ENCODE measurements around the gene IL22.

The IL22 gene

DNA sequence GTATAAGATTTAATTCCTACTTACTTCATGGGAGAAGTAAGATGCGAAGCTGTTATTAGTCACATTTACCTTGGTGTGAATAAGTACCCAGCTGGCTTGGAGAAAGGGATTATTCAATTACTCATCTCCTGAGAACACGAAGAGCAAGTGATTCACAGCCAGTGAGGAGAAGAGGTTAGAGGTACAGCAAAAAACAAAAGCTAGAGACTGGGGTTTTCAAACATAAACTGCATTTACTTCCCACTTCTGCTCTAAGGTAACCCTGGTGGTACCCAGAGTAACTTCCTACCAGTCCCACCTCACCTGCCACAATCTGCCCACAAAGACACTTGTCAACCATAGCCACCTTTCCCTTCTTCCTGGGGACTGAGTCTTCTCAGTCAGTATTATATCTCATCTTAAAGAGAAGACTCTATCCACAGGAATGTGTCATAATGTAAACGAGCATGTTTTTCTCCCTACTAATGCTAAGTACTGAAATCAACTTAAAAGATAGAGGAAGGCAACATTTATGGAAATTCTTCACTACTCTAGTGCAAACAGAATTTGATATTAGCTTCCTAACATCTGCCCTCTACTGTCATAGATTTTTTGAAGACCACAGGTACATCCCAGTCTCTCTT, 6.0 kb upstream of the IL22 start:
- DNase-seq (ENCODE audit: low read depth) = no peak
- no peak overlapping the region for H3K4me3 ChIP-seq (ENCODE audit: low read depth, low read length)
- TF ChIP-seq, protein P1, sequence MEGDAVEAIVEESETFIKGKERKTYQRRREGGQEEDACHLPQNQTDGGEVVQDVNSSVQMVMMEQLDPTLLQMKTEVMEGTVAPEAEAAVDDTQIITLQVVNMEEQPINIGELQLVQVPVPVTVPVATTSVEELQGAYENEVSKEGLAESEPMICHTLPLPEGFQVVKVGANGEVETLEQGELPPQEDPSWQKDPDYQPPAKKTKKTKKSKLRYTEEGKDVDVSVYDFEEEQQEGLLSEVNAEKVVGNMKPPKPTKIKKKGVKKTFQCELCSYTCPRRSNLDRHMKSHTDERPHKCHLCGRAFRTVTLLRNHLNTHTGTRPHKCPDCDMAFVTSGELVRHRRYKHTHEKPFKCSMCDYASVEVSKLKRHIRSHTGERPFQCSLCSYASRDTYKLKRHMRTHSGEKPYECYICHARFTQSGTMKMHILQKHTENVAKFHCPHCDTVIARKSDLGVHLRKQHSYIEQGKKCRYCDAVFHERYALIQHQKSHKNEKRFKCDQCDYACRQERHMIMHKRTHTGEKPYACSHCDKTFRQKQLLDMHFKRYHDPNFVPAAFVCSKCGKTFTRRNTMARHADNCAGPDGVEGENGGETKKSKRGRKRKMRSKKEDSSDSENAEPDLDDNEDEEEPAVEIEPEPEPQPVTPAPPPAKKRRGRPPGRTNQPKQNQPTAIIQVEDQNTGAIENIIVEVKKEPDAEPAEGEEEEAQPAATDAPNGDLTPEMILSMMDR (IDR thresholded peaks at IDR 0.05; ENCODE audit: control insufficient read depth, extremely low read depth, insufficient read depth) = no peak

DNA sequence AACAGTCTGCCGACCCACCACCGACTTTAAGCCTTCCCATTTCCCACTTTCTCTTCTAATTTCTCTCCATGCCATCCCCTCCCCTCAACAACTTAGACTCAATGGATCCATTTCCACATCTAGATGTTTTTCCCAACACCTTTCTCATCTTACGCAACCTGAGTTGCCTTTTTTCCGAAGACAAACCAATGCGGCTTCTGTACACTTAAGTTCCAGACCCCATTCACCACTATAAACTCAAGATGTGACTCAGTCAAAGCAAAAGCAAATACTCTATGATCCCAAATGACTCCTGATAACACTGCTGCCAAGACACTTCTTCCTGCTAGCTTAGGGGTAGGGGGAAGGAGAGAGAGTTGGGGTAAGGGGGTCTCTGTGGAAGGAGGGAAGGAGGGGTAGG, 1.3 kb downstream of the IL22 start:
- H3K4me3 ChIP-seq (ENCODE audit: low read depth, low read length) = no peak overlapping the region
- TF ChIP-seq, protein P1 (IDR thresholded peaks at IDR 0.05; ENCODE audit: control insufficient read depth, extremely low read depth, insufficient read depth) = no peak
- no peak for DNase-seq (ENCODE audit: low read depth)

DNA sequence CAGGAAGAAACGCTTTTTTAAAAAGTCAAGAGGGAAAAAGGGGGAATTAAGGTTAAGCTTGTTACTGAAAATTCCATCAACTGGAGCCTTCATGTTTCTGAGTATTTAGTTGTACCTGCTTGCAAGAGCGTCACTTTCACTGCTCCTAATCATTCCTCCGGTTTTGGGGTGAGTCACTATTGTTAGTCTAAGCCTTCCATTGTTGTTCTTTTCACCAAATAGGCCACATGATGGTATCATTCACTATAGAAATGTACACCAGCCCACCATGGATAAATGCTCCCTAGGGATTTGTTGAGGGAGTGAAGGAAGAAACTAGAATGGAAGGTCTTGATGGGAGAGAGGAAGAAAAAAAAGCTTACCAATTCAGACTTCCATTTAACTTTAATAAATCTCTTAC, 3.0 kb downstream of the IL22 start:
- no peak for DNase-seq (ENCODE audit: low read depth)
- TF ChIP-seq, protein P1 (IDR thresholded peaks at IDR 0.05; ENCODE audit: control insufficient read depth, extremely low read depth, insufficient read depth) = no peak

GRCh38 chr12:68247785-68248184, 5.6 kb downstream of the IL22 start:
- DNase-seq (ENCODE audit: low read depth) = no peak
- TF ChIP-seq, protein P1 (IDR thresholded peaks at IDR 0.05; ENCODE audit: control insufficient read depth, extremely low read depth, insufficient read depth) = no peak
- H3K4me3 ChIP-seq (ENCODE audit: low read depth, low read length) = no peak overlapping the region

More for the DNA sequence above, 3.0 kb downstream of the IL22 start:
- no peak overlapping the region for H3K4me3 ChIP-seq (ENCODE audit: low read depth, low read length)

GRCh38 chr12:68246350-68246749, 7.1 kb downstream of the IL22 start:
- TF ChIP-seq, protein P1 (IDR thresholded peaks at IDR 0.05; ENCODE audit: control insufficient read depth, extremely low read depth, insufficient read depth) = no peak
- no peak overlapping the region for H3K4me3 ChIP-seq (ENCODE audit: low read depth, low read length)
- no peak for DNase-seq (ENCODE audit: low read depth)

DNA sequence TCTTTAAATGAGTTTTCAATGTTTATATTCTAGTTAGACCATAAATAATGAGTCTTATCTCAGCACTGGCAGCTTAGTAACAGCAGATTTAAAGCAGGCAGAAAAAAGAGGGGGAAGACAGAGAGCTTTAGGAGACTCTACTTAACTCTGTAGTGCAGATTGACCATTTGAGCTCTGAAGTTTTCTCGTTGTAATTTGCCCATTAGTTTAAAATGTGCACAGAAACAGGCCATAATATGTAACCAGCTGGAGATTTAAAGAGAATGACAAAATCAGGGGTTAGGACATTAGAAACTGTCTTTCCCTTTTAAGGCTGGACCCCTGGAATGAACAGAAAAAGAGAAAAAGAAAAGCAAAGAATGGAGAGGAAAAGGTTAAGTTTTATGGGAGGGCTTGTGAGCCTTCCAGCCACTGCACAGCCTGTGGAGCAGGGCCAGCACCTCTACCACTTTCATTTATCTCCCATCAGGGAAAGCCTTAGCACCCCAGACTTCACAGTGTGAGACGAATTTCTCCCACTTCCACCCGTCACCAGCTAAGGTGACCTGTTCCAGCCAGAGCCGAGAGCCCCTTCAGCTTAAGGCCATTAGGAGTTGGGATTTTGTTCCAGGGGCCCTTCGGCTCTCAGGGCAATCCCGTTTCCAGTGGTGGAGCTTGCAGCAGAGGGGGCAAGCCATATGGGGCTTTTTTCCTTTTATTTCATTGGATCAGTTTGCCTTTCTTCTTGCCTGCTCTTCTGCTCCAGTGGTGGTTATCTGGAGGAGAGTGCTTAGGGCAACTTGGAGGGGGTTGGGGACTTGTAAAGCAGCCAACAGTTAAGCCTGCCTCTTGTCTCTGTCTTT, 8.0 kb downstream of the IL22 start:
- no peak for DNase-seq (ENCODE audit: low read depth)
- no peak overlapping the region for H3K4me3 ChIP-seq (ENCODE audit: low read depth, low read length)
- TF ChIP-seq, protein P1 (IDR thresholded peaks at IDR 0.05; ENCODE audit: control insufficient read depth, extremely low read depth, insufficient read depth) = no peak
